Panc1 (cell line): ENCODE results near the gene ACD.

Experiments used
- REST ChIP-seq, 2 experiments: IDR thresholded peaks; 2 replicates each; pipeline ENCODE4 v1.6.1; 2011 to 2012; ENCODE audit warnings: low read depth in 2 of 2, control low read depth in 1 of 2, low read length in 1 of 2, mild to moderate bottlenecking in 1 of 2, moderate library complexity in 1 of 2; ENCODE audit not compliant: insufficient read depth in 1 of 2
- SIN3A ChIP-seq: IDR thresholded peaks from 2 replicates; pipeline ENCODE4 v1.6.1; 2012; ENCODE audit warnings: low read depth, mild to moderate bottlenecking, low read length, moderate library complexity, borderline replicate concordance; ENCODE audit not compliant: insufficient read depth
- TCF7L2 ChIP-seq: IDR thresholded peaks from 2 replicates; pipeline ENCODE4 v1.6.1; 2011; ENCODE audit warnings: mild to moderate bottlenecking, low read depth, low read length, inconsistent platforms
- TF ChIP-seq, protein P1 (sequence below): fragments of 450-650 bp; IDR thresholded peaks from 2 replicates; pipeline ENCODE4 v1.5.1; 2017; ENCODE audit warnings: mild to moderate bottlenecking

DNA sequence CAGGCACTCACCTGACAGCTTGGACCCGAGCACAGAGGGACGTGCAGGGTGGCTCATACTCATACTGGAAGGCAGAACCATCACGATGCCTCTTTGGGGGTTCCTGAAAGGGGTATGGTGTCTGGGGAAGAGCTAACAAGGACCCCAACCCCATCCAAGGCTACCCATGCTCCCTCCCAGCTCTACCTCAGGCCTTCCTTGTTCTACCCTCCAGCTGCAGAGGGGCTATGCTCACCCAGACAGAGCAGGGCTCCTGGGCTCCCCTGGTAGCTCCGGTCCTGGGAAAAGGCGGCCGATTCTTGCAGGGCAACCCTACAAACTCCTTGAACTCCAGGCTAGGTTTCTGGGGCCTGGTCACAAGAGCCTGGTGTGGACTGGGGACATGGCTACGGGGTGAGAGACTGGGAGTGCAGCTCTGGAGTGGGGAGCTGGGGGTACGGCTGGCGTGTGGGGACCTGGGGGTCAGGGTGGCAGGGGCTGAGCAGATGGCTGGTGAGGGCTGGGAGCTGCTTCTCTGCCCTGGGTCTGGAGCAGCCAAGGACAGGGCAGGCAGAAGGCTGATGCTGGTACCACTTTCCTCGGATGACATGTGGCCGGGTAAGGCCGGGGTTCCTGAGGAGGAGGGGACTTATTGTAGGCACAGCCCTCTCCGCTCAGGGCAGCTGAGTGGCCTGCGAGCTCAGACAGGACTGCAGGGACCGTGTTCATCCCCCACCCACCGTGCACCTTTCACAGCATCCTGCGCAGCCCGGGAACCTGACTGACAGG lies 2.1 kb downstream of the ACD start:
- no peak for TF ChIP-seq TCF7L2
- no peak for TF ChIP-seq REST (IDR thresholded peaks at IDR 0.05; ENCODE audit: insufficient read depth in 1 of 2, low read depth in 2 of 2, low read length in 1 of 2)
- TF ChIP-seq, protein P1, sequence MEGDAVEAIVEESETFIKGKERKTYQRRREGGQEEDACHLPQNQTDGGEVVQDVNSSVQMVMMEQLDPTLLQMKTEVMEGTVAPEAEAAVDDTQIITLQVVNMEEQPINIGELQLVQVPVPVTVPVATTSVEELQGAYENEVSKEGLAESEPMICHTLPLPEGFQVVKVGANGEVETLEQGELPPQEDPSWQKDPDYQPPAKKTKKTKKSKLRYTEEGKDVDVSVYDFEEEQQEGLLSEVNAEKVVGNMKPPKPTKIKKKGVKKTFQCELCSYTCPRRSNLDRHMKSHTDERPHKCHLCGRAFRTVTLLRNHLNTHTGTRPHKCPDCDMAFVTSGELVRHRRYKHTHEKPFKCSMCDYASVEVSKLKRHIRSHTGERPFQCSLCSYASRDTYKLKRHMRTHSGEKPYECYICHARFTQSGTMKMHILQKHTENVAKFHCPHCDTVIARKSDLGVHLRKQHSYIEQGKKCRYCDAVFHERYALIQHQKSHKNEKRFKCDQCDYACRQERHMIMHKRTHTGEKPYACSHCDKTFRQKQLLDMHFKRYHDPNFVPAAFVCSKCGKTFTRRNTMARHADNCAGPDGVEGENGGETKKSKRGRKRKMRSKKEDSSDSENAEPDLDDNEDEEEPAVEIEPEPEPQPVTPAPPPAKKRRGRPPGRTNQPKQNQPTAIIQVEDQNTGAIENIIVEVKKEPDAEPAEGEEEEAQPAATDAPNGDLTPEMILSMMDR, result no peak
- no peak for TF ChIP-seq SIN3A
